NCI-H774 (cell line): ENCODE data around the gene RGS1.

ENCODE experiments used
- DNase-seq: peaks from one replicate; lab custom pipeline; 2025; lab: John Stamatoyannopoulos, UW

Gene RGS1

GRCh38 chr1:192553741-192554140 is 21.8 kb upstream of the RGS1 start:
- no peak for DNase-seq

GRCh38 chr1:192554904-192555303 is 20.7 kb upstream of the RGS1 start:
- DNase-seq, result no peak

DNA sequence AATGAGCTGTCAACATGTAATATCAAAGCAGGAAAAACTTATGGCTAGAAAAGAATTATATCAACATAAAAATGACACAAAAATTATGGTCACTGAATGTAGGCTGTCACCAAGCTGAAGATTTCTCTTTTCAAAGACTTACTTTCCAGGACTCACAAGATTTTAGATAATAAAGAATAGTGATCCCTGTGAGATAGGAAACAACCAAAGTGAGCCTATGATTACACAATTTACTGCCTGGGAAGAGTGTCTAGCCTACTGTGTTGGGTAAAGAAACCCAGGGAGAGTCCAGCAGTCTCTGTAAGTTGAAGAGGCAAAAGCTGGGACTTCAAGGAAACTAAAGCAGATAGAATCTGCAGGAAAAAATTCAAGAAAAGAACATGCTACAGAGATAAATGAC is 20.2 kb upstream of the RGS1 start:
- no peak for DNase-seq

- no peak for DNase-seq
Measured at GRCh38 chr1:192557841-192558595, 17.6 kb upstream of the RGS1 start.

DNA sequence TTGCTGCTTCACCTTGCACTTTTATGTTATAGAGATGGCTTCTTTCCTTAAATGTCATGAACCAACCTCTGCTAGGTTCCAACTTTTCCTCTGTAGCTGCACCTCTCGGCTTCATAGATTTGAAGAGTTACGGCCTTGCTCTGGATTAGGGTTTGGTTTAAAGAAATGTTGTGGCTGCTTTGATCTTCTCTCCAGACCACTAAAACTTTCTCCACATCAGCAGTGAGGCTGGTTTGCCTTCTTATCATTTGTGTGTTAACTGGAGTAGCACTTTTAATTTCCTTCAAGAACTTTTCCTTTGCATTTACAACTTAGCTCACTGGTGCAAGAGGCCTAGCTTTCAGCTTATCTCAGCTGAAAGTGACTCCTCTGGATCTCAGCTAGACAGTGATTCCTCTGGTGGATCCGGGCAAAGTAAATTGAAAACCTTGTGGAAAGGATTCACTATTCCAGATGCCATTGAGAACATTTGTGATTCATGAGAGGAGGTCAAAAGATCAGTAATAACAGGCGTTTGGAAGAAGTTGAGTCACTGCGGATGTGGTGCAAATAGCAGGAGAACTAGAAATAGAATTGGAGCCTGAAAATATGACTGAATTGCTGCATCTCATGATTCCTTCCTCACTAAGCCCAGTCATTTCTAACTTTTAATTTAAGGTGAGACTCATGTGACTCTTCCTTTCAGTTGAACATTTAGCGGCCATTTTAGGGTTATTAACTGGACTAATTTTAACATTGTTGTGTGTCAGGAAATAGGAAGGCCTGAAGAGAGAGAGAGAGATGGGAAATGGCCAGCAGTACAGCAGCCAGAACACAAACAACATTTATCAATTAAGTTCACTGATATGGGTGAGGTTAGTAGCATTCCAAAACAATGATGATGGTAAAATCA is 16.2 kb upstream of the RGS1 start:
- DNase-seq, result no peak

DNA sequence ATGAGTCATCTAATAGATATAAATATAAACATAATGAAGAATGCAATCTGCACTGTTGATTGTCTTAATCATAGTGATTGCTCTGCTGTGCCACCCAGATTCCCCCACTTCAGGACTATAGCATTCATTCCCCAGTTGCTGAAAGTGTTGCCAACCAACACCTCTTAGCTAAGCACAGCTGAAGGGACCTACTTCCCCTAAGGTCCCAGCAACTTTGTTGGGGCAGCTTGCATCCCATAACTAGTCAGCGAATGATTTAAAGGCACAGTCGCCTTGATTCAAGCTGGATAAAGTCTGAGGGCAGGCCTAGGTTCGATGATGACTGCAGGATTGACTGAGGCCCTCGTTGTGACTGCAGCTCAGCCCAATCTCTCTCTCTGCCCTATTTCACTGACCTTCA is 14.3 kb upstream of the RGS1 start:
- DNase-seq, result no peak

- no peak for DNase-seq
Measured at GRCh38 chr1:192563129-192563528, 12.4 kb upstream of the RGS1 start.

GRCh38 chr1:192564099-192564498 is 11.5 kb upstream of the RGS1 start:
- no peak for DNase-seq

DNA sequence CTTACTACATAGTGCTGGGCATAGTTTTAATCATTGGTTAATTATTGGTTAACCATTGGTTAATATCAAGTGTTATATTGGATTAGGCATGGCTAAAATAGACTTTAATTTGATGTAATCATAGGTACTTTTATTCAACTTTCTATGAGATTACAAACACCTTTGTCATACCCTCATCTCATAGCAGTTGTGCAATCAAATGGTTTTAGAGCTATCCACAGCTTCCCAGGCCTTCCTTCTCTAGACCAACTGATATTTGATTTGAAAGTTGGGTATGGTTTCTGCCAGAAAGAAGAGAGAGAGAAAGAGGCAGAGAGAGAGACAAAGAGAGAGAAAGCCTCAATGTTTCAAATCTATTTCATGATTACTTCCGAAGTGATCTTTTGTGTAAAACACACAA is 9.6 kb upstream of the RGS1 start:
- no peak for DNase-seq

- no peak for DNase-seq
Measured at GRCh38 chr1:192566657-192567056, 8.9 kb upstream of the RGS1 start.

DNA sequence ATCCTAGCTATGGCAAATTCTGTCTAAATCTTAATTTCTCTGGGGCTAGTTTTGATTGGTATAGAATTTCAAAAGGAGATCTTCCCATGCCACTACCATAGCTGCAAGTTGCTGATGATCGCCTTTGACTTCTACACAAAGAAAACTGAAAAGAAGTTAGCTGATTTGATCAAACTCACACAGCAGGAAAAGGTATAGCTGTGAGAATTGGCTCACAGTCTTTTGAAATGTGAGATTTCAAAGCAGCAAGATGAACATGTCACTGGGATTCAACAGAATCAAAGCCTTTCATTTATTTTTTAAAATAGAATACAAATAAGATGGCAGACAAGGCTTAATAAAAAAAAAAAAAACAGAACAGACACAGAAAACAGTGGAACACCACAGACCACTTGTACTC is 7.5 kb upstream of the RGS1 start:
- DNase-seq, result no peak

GRCh38 chr1:192571668-192572067 is 3.9 kb upstream of the RGS1 start:
- no peak for DNase-seq

- no peak for DNase-seq
Measured at GRCh38 chr1:192573499-192573898, 2.1 kb upstream of the RGS1 start.

GRCh38 chr1:192574073-192574472 is 1.5 kb upstream of the RGS1 start:
- DNase-seq, result no peak

DNA sequence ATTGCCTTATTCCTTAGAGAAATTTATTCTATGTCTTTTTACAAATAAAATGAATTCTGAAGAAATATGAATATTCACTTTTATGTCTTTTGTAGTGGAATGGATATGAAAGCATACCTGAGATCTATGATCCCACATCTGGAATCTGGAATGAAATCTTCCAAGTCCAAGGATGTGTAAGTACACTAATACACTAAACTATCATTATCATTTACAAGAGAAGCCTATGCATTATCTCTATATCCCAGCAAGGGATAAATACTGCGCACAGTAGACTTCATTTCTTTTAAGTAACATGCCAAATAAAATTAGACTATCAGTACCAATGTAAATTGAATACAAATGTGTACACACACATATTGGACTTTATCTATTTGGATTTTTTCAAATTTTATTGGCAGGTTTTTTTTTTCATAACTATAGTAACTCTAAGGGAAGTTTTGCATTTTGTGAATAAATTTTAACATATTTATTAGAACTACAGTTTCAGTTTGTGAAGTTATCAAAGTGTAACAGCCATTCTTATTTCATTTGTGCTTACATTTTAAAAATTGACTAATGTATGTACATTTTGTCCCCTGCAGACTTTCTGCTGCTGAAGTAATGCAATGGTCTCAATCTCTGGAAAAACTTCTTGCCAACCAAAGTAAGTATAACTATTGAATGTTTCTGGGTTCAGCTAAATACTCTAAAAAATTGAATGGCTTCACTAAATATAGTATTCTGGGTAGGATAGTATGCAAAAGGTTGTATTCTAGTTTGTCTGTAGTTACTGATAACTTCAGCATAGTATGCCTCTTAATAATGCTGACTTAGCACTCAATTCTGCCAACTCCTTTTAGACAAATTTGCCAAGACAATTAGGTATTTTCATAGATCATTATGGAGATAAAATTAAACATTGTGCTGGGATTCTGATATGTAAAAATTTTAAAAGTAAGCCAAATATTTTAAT is 894 bp downstream of the RGS1 start:
- no peak for DNase-seq

DNA sequence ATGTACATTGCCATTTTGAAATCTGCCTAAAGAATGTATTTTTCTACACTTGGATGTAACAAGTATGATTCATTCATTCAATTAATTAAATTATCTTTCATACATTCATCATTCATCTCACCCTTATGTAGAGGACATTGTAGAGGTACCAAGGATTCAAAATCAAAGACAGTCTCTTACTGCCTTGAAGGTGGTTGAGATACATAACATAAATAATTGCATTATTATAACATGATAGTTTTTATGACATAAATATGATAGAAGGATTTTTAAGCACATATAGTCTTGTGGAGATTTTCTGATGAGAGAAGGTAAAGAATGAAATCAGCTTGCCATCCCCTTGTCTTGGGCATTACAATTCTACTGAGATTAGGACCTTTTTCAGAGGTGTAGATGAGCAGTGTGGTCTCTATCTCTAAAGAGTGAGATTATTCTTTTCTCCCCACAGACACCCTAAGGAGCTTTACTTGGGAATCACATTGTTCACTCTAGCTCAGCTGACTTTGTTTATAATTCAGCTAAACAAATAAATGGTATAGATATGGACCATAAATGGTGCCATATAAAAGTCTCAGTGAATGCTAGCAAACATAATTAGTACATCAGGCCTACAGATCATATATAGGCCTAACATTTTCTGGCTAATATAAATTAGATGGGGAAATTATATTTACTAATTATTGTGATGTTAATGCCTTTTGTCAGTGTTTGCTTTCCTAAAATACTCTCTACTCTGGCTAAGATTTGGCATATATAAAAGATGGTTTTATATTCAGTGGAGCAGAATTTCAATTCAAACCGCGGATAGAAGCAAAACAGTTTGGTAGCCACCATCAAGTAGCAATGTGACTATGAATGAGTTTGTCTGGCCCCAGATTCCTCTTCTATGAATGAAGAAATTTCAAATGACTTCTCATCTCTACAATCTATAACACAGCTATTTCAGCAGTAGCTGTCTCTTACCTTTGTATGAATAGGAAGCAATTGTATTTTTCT is 1.9 kb downstream of the RGS1 start:
- DNase-seq, result no peak

GRCh38 chr1:192578144-192578909 is 2.8 kb downstream of the RGS1 start:
- DNase-seq, result no peak

DNA sequence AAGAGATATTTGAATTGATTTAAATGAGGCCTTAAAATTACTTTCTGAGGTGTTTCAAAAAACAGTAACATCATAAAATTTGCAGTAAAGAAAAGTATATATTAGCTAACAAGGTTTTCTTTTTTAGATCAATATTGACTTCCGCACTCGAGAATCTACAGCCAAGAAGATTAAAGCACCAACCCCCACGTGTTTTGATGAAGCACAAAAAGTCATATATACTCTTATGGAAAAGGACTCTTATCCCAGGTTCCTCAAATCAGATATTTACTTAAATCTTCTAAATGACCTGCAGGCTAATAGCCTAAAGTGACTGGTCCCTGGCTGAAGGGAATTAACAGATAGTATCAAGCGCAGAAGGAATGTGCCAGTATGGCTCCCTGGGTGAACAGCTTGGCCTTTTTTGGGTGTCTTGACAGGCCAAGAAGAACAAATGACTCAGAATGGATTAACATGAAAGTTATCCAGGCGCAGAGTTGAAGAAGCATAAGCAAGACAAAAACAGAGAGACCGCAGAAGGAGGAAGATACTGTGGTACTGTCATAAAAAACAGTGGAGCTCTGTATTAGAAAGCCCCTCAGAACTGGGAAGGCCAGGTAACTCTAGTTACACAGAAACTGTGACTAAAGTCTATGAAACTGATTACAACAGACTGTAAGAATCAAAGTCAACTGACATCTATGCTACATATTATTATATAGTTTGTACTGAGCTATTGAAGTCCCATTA is 3.6 kb downstream of the RGS1 start:
- no peak for DNase-seq

DNA sequence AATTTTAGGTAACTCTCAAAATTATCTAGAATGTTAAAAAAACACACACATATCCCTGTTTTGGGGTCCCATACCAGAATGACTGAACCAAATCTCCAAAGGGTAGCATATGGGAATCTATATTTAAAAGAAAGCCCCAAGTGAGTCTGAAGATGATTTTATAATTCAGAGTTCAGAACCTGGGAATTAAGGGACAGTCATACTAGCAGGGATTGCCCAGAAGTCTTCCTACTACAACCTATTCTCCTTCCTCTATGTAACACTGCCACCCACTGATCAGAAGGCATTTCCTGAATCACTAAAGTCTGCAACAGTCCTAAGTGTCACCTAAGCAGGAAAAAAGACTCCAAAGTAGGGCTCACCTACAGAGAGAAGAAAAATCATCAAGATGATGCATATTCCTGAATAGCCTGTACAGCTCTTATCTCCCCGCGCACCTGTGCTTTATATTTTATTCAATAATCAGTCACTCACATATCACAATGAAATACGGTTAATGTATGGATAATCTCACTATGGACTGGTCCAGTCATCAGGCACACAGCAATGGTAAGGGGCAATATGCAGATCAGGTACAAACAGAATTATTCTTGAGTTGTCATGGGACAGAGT is 4.9 kb downstream of the RGS1 start:
- DNase-seq, result no peak
